K562 (cell line): ENCODE results near the gene CCDC88C.

Experiments
- MAFK ChIP-seq: IDR thresholded peaks from 2 replicates; pipeline ENCODE4 v1.6.1; 2011; ENCODE audit warnings: low read length, improper control_type of control experiment
- REST ChIP-seq, 2 experiments: fragments of 450-650 bp; formaldehyde crosslinking in 1 of 2; IDR thresholded peaks; 2 replicates each; pipeline versions ENCODE4 v1.4.0 to v1.6.1; 2014 to 2020; ENCODE audit warnings: mild to moderate bottlenecking in 2 of 2, borderline replicate concordance in 1 of 2, low read depth in 1 of 2
- SMARCA4 ChIP-seq: fragments of 450-650 bp; IDR thresholded peaks from 2 replicates; pipeline ENCODE4 v1.6.1; 2016
- TF ChIP-seq, protein P1 (sequence below), 3 experiments: IDR thresholded peaks in 2 of 3; conservative IDR thresholded peaks in 1 of 3; 2 replicates each; pipeline ENCODE4 v1.5.1; 2011 to 2012; ENCODE audit warnings: low read length in 3 of 3, mild to moderate bottlenecking in 3 of 3, control low read depth in 2 of 3, improper control_type of control experiment in 1 of 3, inconsistent platforms in 1 of 3, low read depth in 1 of 3, mixed read lengths in 1 of 3, moderate library complexity in 1 of 3; ENCODE audit not compliant: insufficient read depth in 2 of 3

GRCh38 chr14:91323031-91323430 lies 94.6 kb downstream of the CCDC88C start:
- TF ChIP-seq, protein P1, sequence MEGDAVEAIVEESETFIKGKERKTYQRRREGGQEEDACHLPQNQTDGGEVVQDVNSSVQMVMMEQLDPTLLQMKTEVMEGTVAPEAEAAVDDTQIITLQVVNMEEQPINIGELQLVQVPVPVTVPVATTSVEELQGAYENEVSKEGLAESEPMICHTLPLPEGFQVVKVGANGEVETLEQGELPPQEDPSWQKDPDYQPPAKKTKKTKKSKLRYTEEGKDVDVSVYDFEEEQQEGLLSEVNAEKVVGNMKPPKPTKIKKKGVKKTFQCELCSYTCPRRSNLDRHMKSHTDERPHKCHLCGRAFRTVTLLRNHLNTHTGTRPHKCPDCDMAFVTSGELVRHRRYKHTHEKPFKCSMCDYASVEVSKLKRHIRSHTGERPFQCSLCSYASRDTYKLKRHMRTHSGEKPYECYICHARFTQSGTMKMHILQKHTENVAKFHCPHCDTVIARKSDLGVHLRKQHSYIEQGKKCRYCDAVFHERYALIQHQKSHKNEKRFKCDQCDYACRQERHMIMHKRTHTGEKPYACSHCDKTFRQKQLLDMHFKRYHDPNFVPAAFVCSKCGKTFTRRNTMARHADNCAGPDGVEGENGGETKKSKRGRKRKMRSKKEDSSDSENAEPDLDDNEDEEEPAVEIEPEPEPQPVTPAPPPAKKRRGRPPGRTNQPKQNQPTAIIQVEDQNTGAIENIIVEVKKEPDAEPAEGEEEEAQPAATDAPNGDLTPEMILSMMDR (IDR thresholded peaks at IDR 0.05 in 2 of 3, conservative IDR thresholded peaks at IDR 0.05 in 1 of 3; ENCODE audit: insufficient read depth in 2 of 3, low read depth in 1 of 3, low read length in 3 of 3), result no peak
- TF ChIP-seq REST (IDR thresholded peaks at IDR 0.05; ENCODE audit: borderline replicate concordance) (no peak), REST (CRISPR knock-in tag; IDR thresholded peaks at IDR 0.05; ENCODE audit: low read depth) (no peak), SMARCA4 (no peak), MAFK (no peak)
